NCI-H146 treated with DMSO at 0.1 percent for 48 hours (cell line): ENCODE data around the gene SLC30A1.

Experiments
- DNase-seq: peaks from one replicate; lab custom pipeline; 2025; ENCODE audit not compliant: unreplicated experiment; lab: John Stamatoyannopoulos, UW

Gene SLC30A1

DNA sequence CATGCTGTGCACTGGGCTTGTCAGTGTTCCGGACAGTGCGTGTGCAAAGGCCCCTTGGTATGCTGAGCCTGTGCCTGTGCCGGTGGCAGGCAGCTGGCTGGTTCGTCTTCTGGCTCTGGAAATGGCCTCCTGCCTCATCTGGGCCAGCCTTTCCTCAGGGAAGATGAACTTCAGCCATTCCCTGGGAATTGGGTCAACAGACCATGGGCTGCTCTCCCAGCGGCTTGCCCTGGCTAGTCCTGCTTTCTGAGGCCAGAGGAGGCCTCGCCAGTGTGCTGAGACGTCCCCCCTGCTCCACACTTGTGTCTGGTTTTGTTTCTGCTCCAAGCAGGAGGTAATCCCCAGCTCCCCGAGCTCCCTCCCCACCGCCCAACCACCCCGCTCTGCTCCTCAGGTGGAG lies 54.4 kb downstream of the SLC30A1 start:
- DNase-seq, result no peak

GRCh38 chr1:211522804-211523203 lies 56.2 kb downstream of the SLC30A1 start:
- no peak for DNase-seq
